ENCODE data around the gene PTPRN2.

The PTPRN2 gene

GRCh38 chr7:157676001-157676400 is 911.6 kb downstream of the PTPRN2 start:
- no peak overlapping the region for H3K27ac ChIP-seq
- TF ChIP-seq ZFX (IDR thresholded peaks at IDR 0.05; ENCODE audit: borderline replicate concordance) (no peak), CTCF (IDR thresholded peaks at IDR 0.05) (no peak)

- TF ChIP-seq CTCF (IDR thresholded peaks at IDR 0.05) = no peak
- TF ChIP-seq ZFX (IDR thresholded peaks at IDR 0.05; ENCODE audit: borderline replicate concordance) = no peak
- H3K27ac ChIP-seq = no peak overlapping the region
Measured at GRCh38 chr7:157675427-157675927, 912.1 kb downstream of the PTPRN2 start.

- TF ChIP-seq ZFX (IDR thresholded peaks at IDR 0.05; ENCODE audit: borderline replicate concordance) (no peak), CTCF (IDR thresholded peaks at IDR 0.05) (no peak)
- no peak overlapping the region for H3K27ac ChIP-seq
Measured at GRCh38 chr7:157674715-157675426, 912.8 kb downstream of the PTPRN2 start.

- H3K27ac ChIP-seq = no peak overlapping the region
- TF ChIP-seq CTCF (IDR thresholded peaks at IDR 0.05) (no peak), ZFX (IDR thresholded peaks at IDR 0.05; ENCODE audit: borderline replicate concordance) (no peak)
Measured at GRCh38 chr7:157674027-157674714, 913.5 kb downstream of the PTPRN2 start.

GRCh38 chr7:157673573-157673972 is 914.0 kb downstream of the PTPRN2 start:
- TF ChIP-seq ZFX (IDR thresholded peaks at IDR 0.05; ENCODE audit: borderline replicate concordance) (no peak), CTCF (IDR thresholded peaks at IDR 0.05) (no peak)
- H3K27ac ChIP-seq = no peak overlapping the region

- TF ChIP-seq CTCF (IDR thresholded peaks at IDR 0.05) (no peak), ZFX (IDR thresholded peaks at IDR 0.05; ENCODE audit: borderline replicate concordance) (no peak)
- H3K27ac ChIP-seq = no peak overlapping the region
Measured at GRCh38 chr7:157671358-157672255, 916.0 kb downstream of the PTPRN2 start.
